Liver (tissue), 9 donors: ENCODE measurements around the gene RAB18. TPM values are rescaled to one million over a fixed set of nuclear protein-coding genes. Genes with fewer than 3 reads are reported as not detected.

Experiments
- DNase-seq: peaks from one replicate; pipeline ENCODE4 v3.0.0-alpha.2; 2017; ENCODE audit warnings: low spot score
- H3K27ac ChIP-seq, 2 donors: one replicate each; pipeline ENCODE4 v1.7.0; 2013; ENCODE audit warnings: inconsistent platforms in 2 of 2, low read length in 2 of 2, control low read depth in 1 of 2, low read depth in 1 of 2, mild to moderate bottlenecking in 1 of 2
- H3K27me3 ChIP-seq, 4 donors: one replicate each; pipeline versions ENCODE4 v1.6.1 to v1.7.0; 2013; ENCODE audit warnings: low read length in 3 of 4, inconsistent platforms in 1 of 4, mild to moderate bottlenecking in 1 of 4, moderate library complexity in 1 of 4; ENCODE audit not compliant: control insufficient read depth in 4 of 4, insufficient read depth in 4 of 4
- H3K36me3 ChIP-seq, 4 donors: one replicate each; pipeline versions ENCODE4 v1.6.1 to v1.7.0; 2013; ENCODE audit warnings: low read length in 3 of 4, mild to moderate bottlenecking in 3 of 4, low read depth in 1 of 4, moderate library complexity in 1 of 4; ENCODE audit not compliant: control insufficient read depth in 4 of 4, insufficient read depth in 3 of 4
- H3K4me1 ChIP-seq, 4 donors: one replicate each; pipeline versions ENCODE4 v1.6.1 to v1.7.0; 2013; ENCODE audit warnings: low read length in 3 of 4, mild to moderate bottlenecking in 3 of 4, moderate library complexity in 1 of 4; ENCODE audit not compliant: control insufficient read depth in 4 of 4, insufficient read depth in 4 of 4
- H3K4me3 ChIP-seq, 3 donors: one replicate each; pipeline versions ENCODE4 v1.6.1 to v1.7.0; 2013; ENCODE audit warnings: low read length in 3 of 3, control low read depth in 1 of 3, low read depth in 1 of 3, mild to moderate bottlenecking in 1 of 3
- H3K9ac ChIP-seq, 2 donors: one replicate each; pipeline ENCODE4 v1.7.0; 2013; ENCODE audit warnings: low read length in 2 of 2, mild to moderate bottlenecking in 2 of 2, moderate library complexity in 2 of 2, control low read depth in 1 of 2, low read depth in 1 of 2
- H3K9me3 ChIP-seq, 4 donors: one replicate each; pipeline versions ENCODE4 v1.6.1 to v1.7.0; 2013; ENCODE audit warnings: low read length in 3 of 4; ENCODE audit not compliant: control insufficient read depth in 4 of 4
- EGR1 ChIP-seq, 2 donors: IDR thresholded peaks; 2 replicates each; pipeline ENCODE4 v1.6.1; 2016 to 2018; ENCODE audit warnings: antibody characterized with exemption in 2 of 2, low read depth in 2 of 2
- FOXA1 ChIP-seq: IDR thresholded peaks from 2 replicates; pipeline ENCODE4 v1.6.1; 2016; ENCODE audit warnings: antibody characterized with exemption
- FOXA2 ChIP-seq: IDR thresholded peaks from 2 replicates; pipeline ENCODE4 v1.6.1; 2016; ENCODE audit warnings: antibody characterized with exemption
- HNF4A ChIP-seq, 2 donors: conservative IDR thresholded peaks; 2 replicates each; pipeline ENCODE4 v1.6.1; 2016; ENCODE audit warnings: antibody characterized with exemption in 2 of 2, mild to moderate bottlenecking in 2 of 2
- HNF4G ChIP-seq: IDR thresholded peaks from 2 replicates; pipeline ENCODE4 v1.6.1; 2016; ENCODE audit warnings: antibody characterized with exemption
- JUND ChIP-seq, 2 donors: IDR thresholded peaks; 2 replicates each; pipeline ENCODE4 v1.6.1; 2016; ENCODE audit warnings: antibody characterized with exemption in 2 of 2
- NR2F2 ChIP-seq: IDR thresholded peaks from 2 replicates; pipeline ENCODE4 v1.6.1; 2016; ENCODE audit warnings: antibody characterized with exemption
- REST ChIP-seq: IDR thresholded peaks from 2 replicates; pipeline ENCODE4 v1.6.1; 2016; ENCODE audit warnings: antibody characterized with exemption, mild to moderate bottlenecking
- RXRA ChIP-seq, 2 donors: IDR thresholded peaks; 2 replicates each; pipeline ENCODE4 v1.6.1; 2017 to 2018; ENCODE audit warnings: antibody characterized with exemption in 2 of 2, mild to moderate bottlenecking in 1 of 2
- SP1 ChIP-seq: IDR thresholded peaks from 2 replicates; pipeline ENCODE4 v1.6.1; 2018; ENCODE audit warnings: antibody characterized with exemption, mild to moderate bottlenecking
- TAF1 ChIP-seq: conservative IDR thresholded peaks from 2 replicates; pipeline ENCODE4 v1.6.1; 2016; ENCODE audit warnings: antibody characterized with exemption, mild to moderate bottlenecking
- YY1 ChIP-seq: IDR thresholded peaks from 2 replicates; pipeline ENCODE4 v1.6.1; 2016; ENCODE audit warnings: antibody characterized with exemption, mild to moderate bottlenecking
- WGBS: extraction: QIAGEN DNeasy Blood & Tissue Kit; methylation state at CpG from one replicate; pipeline ENCODE4 v1.1.7; 2013; 5-methylcytosine and 5-hydroxymethylcytosine counted together
- polyA plus RNA-seq, 2 donors: library from polyadenylated mRNA; stranded (reverse) in 1 of 2; unstranded in 1 of 2; fragments of 200-250 nt in 1 of 2; fragments of >200 nt in 1 of 2; fragmentation: Nextera tagmentation in 1 of 2; extraction: Ambion mirVana in 1 of 2; gene quantifications; one replicate each; pipeline versions ENCODE4 v1.2.1 to v1.2.3, GENCODE V29; 2013 to 2015
- total RNA-seq, 2 donors: library from RNA; depleted of rRNA; stranded (reverse); fragments of >200 nt; gene quantifications; one replicate each; pipeline ENCODE4 v1.2.3, GENCODE V29; 2014
- TF ChIP-seq, protein P1 (sequence below): IDR thresholded peaks from 2 replicates; pipeline ENCODE4 v1.6.1; 2016; ENCODE audit warnings: antibody characterized with exemption
- TF ChIP-seq, protein P2 (sequence below): IDR thresholded peaks from 2 replicates; pipeline ENCODE4 v1.6.1; 2016; ENCODE audit warnings: antibody characterized with exemption
- TF ChIP-seq, protein P3 (sequence below): fragments of 150-350 bp; IDR thresholded peaks from 2 replicates; pipeline ENCODE4 v1.5.1; 2017; ENCODE audit warnings: improper control_type of control experiment, low read depth, low read length; ENCODE audit not compliant: missing input control
- TF ChIP-seq, protein P4 (sequence below): IDR thresholded peaks from 2 replicates; pipeline ENCODE4 v1.6.1; 2016; ENCODE audit warnings: antibody characterized with exemption
- donor health status: healthy.
- donor health status: healthy.
- donor health status: healthy.
- donor health status: healthy.
- donor health status: healthy.

Gene RAB18
- total and polyA plus RNA-seq, 4 donors = 19.8 to 57.8 (median 25.2) TPM

- H3K9ac ChIP-seq = no peak overlapping the region
- no peaks in the 10 kb centered on the region for H3K27me3 ChIP-seq
- no peak for DNase-seq
- H3K4me3 ChIP-seq = no peak overlapping the region
- WGBS = 85% methylated on average over 3 of the region's 3 CpGs
- H3K36me3 ChIP-seq = peaks cover 2 to 31% (median 16%) of the 10 kb centered on the region in 4 donors
- TF ChIP-seq HNF4A (conservative IDR thresholded peaks at IDR 0.05) = no peak
- no peak for TF ChIP-seq HNF4G
- TF ChIP-seq, protein P1, sequence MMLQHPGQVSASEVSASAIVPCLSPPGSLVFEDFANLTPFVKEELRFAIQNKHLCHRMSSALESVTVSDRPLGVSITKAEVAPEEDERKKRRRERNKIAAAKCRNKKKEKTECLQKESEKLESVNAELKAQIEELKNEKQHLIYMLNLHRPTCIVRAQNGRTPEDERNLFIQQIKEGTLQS = no peak
- TF ChIP-seq JUND (IDR thresholded peaks at IDR 0.05) = no peak
- TF ChIP-seq FOXA2 = no peak
- TF ChIP-seq, protein P2, sequence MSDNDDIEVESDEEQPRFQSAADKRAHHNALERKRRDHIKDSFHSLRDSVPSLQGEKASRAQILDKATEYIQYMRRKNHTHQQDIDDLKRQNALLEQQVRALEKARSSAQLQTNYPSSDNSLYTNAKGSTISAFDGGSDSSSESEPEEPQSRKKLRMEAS = no peak
- TF ChIP-seq NR2F2 = no peak
- H3K9me3 ChIP-seq = no peaks in the 10 kb centered on the region
- H3K27ac ChIP-seq = no peak overlapping the region
- H3K4me1 ChIP-seq = no peaks in the 10 kb centered on the region
Observed at GRCh38 chr10:27537166-27537565, 33.1 kb downstream of the RAB18 start.

DNA sequence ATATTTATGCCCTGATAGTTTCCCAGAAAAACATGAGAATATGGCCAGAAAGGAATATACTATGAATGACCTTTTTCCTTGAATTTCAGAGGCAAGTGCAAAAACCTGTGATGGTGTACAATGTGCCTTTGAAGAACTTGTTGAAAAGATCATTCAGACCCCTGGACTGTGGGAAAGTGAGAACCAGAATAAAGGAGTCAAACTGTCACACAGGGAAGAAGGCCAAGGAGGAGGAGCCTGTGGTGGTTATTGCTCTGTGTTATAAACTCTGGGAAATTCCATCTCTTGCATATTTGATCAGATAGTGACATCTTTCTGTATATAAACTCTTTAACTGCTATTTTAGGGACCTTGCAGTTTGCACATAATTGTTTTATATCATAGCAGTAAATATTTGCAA lies 33.7 kb downstream of the RAB18 start:
- Histone ChIP-seq H3K9me3 (no peaks in the 10 kb centered on the region), H3K27me3 (no peaks in the 10 kb centered on the region), H3K9ac (no peak overlapping the region), H3K36me3 (peaks cover 2 to 34% (median 17%) of the 10 kb centered on the region in 4 donors), H3K4me3 (no peak overlapping the region), H3K4me1 (no peaks in the 10 kb centered on the region), H3K27ac (no peak overlapping the region)
- TF ChIP-seq TAF1 = no peak
- no peak for TF ChIP-seq FOXA1
- no peak for TF ChIP-seq SP1
- TF ChIP-seq, protein P2 = no peak
- no peak for TF ChIP-seq HNF4A (conservative IDR thresholded peaks at IDR 0.05)
- no peak for TF ChIP-seq HNF4G
- TF ChIP-seq, protein P3, sequence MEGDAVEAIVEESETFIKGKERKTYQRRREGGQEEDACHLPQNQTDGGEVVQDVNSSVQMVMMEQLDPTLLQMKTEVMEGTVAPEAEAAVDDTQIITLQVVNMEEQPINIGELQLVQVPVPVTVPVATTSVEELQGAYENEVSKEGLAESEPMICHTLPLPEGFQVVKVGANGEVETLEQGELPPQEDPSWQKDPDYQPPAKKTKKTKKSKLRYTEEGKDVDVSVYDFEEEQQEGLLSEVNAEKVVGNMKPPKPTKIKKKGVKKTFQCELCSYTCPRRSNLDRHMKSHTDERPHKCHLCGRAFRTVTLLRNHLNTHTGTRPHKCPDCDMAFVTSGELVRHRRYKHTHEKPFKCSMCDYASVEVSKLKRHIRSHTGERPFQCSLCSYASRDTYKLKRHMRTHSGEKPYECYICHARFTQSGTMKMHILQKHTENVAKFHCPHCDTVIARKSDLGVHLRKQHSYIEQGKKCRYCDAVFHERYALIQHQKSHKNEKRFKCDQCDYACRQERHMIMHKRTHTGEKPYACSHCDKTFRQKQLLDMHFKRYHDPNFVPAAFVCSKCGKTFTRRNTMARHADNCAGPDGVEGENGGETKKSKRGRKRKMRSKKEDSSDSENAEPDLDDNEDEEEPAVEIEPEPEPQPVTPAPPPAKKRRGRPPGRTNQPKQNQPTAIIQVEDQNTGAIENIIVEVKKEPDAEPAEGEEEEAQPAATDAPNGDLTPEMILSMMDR = no peak
- TF ChIP-seq NR2F2 = no peak
- TF ChIP-seq RXRA (IDR thresholded peaks at IDR 0.05) = no peak
- TF ChIP-seq FOXA2 = no peak
- no peak for TF ChIP-seq JUND (IDR thresholded peaks at IDR 0.05)
- no peak for TF ChIP-seq YY1
- TF ChIP-seq, protein P4, sequence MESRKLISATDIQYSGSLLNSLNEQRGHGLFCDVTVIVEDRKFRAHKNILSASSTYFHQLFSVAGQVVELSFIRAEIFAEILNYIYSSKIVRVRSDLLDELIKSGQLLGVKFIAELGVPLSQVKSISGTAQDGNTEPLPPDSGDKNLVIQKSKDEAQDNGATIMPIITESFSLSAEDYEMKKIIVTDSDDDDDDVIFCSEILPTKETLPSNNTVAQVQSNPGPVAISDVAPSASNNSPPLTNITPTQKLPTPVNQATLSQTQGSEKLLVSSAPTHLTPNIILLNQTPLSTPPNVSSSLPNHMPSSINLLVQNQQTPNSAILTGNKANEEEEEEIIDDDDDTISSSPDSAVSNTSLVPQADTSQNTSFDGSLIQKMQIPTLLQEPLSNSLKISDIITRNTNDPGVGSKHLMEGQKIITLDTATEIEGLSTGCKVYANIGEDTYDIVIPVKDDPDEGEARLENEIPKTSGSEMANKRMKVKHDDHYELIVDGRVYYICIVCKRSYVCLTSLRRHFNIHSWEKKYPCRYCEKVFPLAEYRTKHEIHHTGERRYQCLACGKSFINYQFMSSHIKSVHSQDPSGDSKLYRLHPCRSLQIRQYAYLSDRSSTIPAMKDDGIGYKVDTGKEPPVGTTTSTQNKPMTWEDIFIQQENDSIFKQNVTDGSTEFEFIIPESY = no peak
- no peak for DNase-seq

DNA sequence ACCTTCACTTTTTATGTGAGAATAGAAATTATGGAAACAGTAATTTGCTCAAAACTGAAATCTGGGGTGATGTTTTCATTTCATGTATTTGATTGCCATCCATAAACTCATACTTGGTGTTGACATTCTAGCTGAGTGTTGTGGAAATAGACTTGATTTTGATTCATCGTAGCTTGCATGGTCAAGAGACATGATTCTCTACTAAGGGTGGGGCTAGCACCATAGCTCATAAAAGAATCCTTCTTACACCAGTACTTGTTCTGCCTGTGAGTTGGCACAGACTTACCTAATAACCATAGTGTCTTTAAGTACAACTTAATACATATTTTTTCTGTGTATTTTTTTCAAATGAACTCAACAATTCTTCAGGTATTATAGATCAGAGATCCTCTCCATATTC lies 36.6 kb downstream of the RAB18 start:
- Histone ChIP-seq H3K27me3 (no peaks in the 10 kb centered on the region), H3K4me1 (no peaks in the 10 kb centered on the region), H3K9me3 (no peaks in the 10 kb centered on the region), H3K27ac (no peak overlapping the region), H3K4me3 (no peak overlapping the region), H3K36me3 (peaks cover 0 to 20% (median 8%) of the 10 kb centered on the region in 4 donors), H3K9ac (no peak overlapping the region)
- TF ChIP-seq, protein P4 = no peak
- TF ChIP-seq FOXA2 (no peak), REST (no peak), TAF1 (no peak), NR2F2 (no peak), RXRA (IDR thresholded peaks at IDR 0.05) (no peak), HNF4A (conservative IDR thresholded peaks at IDR 0.05) (no peak), FOXA1 (no peak), EGR1 (IDR thresholded peaks at IDR 0.05; ENCODE audit: low read depth in 2 of 2) (no peak)
- TF ChIP-seq, protein P2 = no peak
- TF ChIP-seq, protein P1 = no peak
- WGBS = 92% methylated on average over 1 of the region's 1 CpG
- DNase-seq = no peak
